HCT116 (cell line): ENCODE data around the gene TSLP. TPM values are rescaled to one million over a fixed set of nuclear protein-coding genes. Genes with fewer than 3 reads are reported as not detected.

Experiments
- ATAC-seq: fragments of 200-7000 bp; cut with Tn5 transposase; 2 replicates; pipeline ENCODE4 v1.9.1; 2020; ENCODE audit warnings: mild to moderate bottlenecking, moderate library complexity
- Bru-seq: library from RNA; stranded (reverse); fragments of 400-500 nt; gene quantifications from one replicate; lab custom pipeline; 2021; lab: Mats Ljungman, UMichigan
- BruChase-seq, 2 experiments: library from RNA; stranded (reverse); fragments of 400-500 nt; gene quantifications; one replicate each; lab custom pipeline; 2021; lab: Mats Ljungman, UMichigan
- BruUV-seq: library from RNA; stranded (reverse); fragments of 400-500 nt; replicated peaks from 2 replicates; lab custom pipeline; 2021; lab: Mats Ljungman, UMichigan
- CTCF ChIA-PET: fragments of 300-600 bp; sonication (Branson Sonifier 250); formaldehyde crosslinking; loops from one replicate; lab custom pipeline; 2021; ENCODE audit warnings: antibody characterized with exemption; lab: Charles Lee
- POLR2A ChIA-PET: fragments of 300-600, 350-600 bp; sonication (Branson Sonifier 250); formaldehyde crosslinking; loops from one replicate; lab custom pipeline; 2021; ENCODE audit warnings: antibody characterized with exemption; lab: Charles Lee
- RAD21 ChIA-PET, 2 experiments: fragments of 300-600 bp; sonication (Branson Sonifier 250); formaldehyde crosslinking; loops; one replicate each; lab custom pipeline; 2023; ENCODE audit warnings: low total read pairs in 2 of 2; ENCODE audit not compliant: uncharacterized antibody in 2 of 2, unreplicated experiment in 2 of 2, low non-redundant PET in 1 of 2; lab: Charles Lee
- DNase-seq: peaks from one replicate; pipeline ENCODE4 v3.0.0-alpha.2; 2010; ENCODE audit warnings: low read depth, low spot score
- H2AFZ ChIP-seq: fragments of 200-600 bp; shearing (Covaris generic), sonication (generic); 2 replicates; pipeline ENCODE4 v1.6.1; 2017; ENCODE audit warnings: low read depth, mixed run types, mixed read lengths, antibody characterized with exemption, low read length; ENCODE audit not compliant: poor library complexity, severe bottlenecking
- H3K27ac ChIP-seq: 2 replicates; pipeline ENCODE4 v1.5.1; 2012; ENCODE audit warnings: low read depth, low read length
- H3K27me3 ChIP-seq: fragments of 200-600 bp; sonication (generic); 2 replicates; pipeline ENCODE4 v1.6.1; 2016; ENCODE audit warnings: mixed run types, low read length, mixed read lengths; ENCODE audit not compliant: insufficient read depth
- H3K36me3 ChIP-seq, 2 experiments: fragments of 200-500 bp in 1 of 2; fragments of 200-600 bp in 1 of 2; sonication (Bioruptor generic) in 1 of 2; sonication (generic) in 1 of 2; 2 replicates each; pipeline versions ENCODE4 v1.5.1 to v1.6.1; 2014 to 2016; ENCODE audit warnings: low read length in 2 of 2, inconsistent platforms in 1 of 2, mixed read lengths in 1 of 2, mixed run types in 1 of 2; ENCODE audit not compliant: insufficient read depth in 2 of 2, control insufficient read depth in 1 of 2
- H3K4me1 ChIP-seq, 2 experiments: fragments of 200-600 bp in 1 of 2; sonication (generic) in 1 of 2; 2 replicates each; pipeline versions ENCODE4 v1.5.1 to v1.6.1; 2012 to 2017; ENCODE audit warnings: low read length in 2 of 2, inconsistent platforms in 1 of 2, mild to moderate bottlenecking in 1 of 2, mixed read lengths in 1 of 2, mixed run types in 1 of 2, moderate library complexity in 1 of 2; ENCODE audit not compliant: insufficient read depth in 2 of 2, control insufficient read depth in 1 of 2
- H3K4me2 ChIP-seq: fragments of 200-600 bp; sonication (generic); 2 replicates; pipeline ENCODE4 v1.6.1; 2017; ENCODE audit warnings: mixed run types, low read length, mixed read lengths
- H3K4me3 ChIP-seq, 2 experiments: fragments of 200-600 bp in 1 of 2; sonication (generic) in 1 of 2; replicated peaks in 1 of 2; 2 replicates each; pipeline ENCODE4 v1.5.1; 2011 to 2016; ENCODE audit warnings: low read length in 2 of 2, control low read depth in 1 of 2, low read depth in 1 of 2, mild to moderate bottlenecking in 1 of 2, mixed read lengths in 1 of 2, mixed run types in 1 of 2
- H3K79me2 ChIP-seq: fragments of 200-600 bp; sonication (generic); 2 replicates; pipeline ENCODE4 v1.6.1; 2017; ENCODE audit warnings: mild to moderate bottlenecking, mixed run types, low read length, moderate library complexity, mixed read lengths; ENCODE audit not compliant: insufficient read depth
- H3K9ac ChIP-seq: fragments of 200-600 bp; sonication (generic); 2 replicates; pipeline ENCODE4 v1.6.1; 2016; ENCODE audit warnings: low read length, mixed read lengths
- H3K9me2 ChIP-seq: fragments of 200-600 bp; sonication (generic), shearing (Covaris generic); 2 replicates; pipeline ENCODE4 v1.6.1; 2017; ENCODE audit warnings: mixed run types, mild to moderate bottlenecking, moderate library complexity; ENCODE audit not compliant: insufficient read depth
- H3K9me3 ChIP-seq, 2 experiments: fragments of 200-500 bp in 1 of 2; fragments of 200-600 bp in 1 of 2; sonication (Bioruptor generic) in 1 of 2; sonication (generic) in 1 of 2; 2 replicates each; pipeline ENCODE4 v1.6.1; 2014 to 2017; ENCODE audit warnings: low read length in 2 of 2, mixed read lengths in 2 of 2, inconsistent platforms in 1 of 2, low read depth in 1 of 2, mild to moderate bottlenecking in 1 of 2, mixed run types in 1 of 2, moderate library complexity in 1 of 2; ENCODE audit not compliant: control insufficient read depth in 1 of 2, insufficient read depth in 1 of 2
- H4K20me1 ChIP-seq: fragments of 200-600 bp; sonication (generic), shearing (Covaris generic); 2 replicates; pipeline ENCODE4 v1.6.1; 2017; ENCODE audit warnings: mixed run types, mild to moderate bottlenecking, moderate library complexity; ENCODE audit not compliant: insufficient read depth
- CBX3 ChIP-seq: IDR thresholded peaks from 2 replicates; pipeline ENCODE4 v1.6.1; 2012; ENCODE audit warnings: low read depth
- CEBPB ChIP-seq: IDR thresholded peaks from 2 replicates; pipeline ENCODE4 v1.6.1; 2012; ENCODE audit warnings: low read depth
- CTCF ChIP-seq, 3 experiments: fragments of 200-600 bp in 1 of 3; sonication (generic) in 1 of 3; IDR thresholded peaks in 2 of 3; conservative IDR thresholded peaks in 1 of 3; 2 replicates each; pipeline ENCODE4 v1.5.1; 2012 to 2017; ENCODE audit warnings: low read depth in 2 of 3, low read length in 2 of 3, antibody characterized with exemption in 1 of 3, borderline replicate concordance in 1 of 3, control low read depth in 1 of 3, mild to moderate bottlenecking in 1 of 3, mixed read lengths in 1 of 3, mixed run types in 1 of 3, moderate library complexity in 1 of 3; ENCODE audit not compliant: insufficient read depth in 1 of 3
- EGR1 ChIP-seq: IDR thresholded peaks from 2 replicates; pipeline ENCODE4 v1.6.1; 2012; ENCODE audit warnings: low read depth
- ELF1 ChIP-seq: IDR thresholded peaks from 2 replicates; pipeline ENCODE4 v1.6.1; 2012; ENCODE audit warnings: low read depth, borderline replicate concordance
- EZH2phosphoT487 ChIP-seq: fragments of 200-600 bp; IDR thresholded peaks from 2 replicates; pipeline ENCODE4 v1.6.1; 2018; ENCODE audit warnings: antibody characterized with exemption, borderline replicate concordance
- FOSL1 ChIP-seq: IDR thresholded peaks from 2 replicates; pipeline ENCODE4 v1.6.1; 2012; ENCODE audit warnings: low read depth
- JUND ChIP-seq: IDR thresholded peaks from 2 replicates; pipeline ENCODE4 v1.6.1; 2012
- MAX ChIP-seq: IDR thresholded peaks from 2 replicates; pipeline ENCODE4 v1.6.1; 2012
- POLR2A ChIP-seq: IDR thresholded peaks from 2 replicates; pipeline ENCODE4 v1.7.0; 2011; ENCODE audit warnings: borderline replicate concordance; ENCODE audit not compliant: insufficient read depth, insufficient read length; ENCODE audit errors: extremely low read depth
- POLR2AphosphoS5 ChIP-seq: IDR thresholded peaks from 2 replicates; pipeline ENCODE4 v1.6.1; 2011; ENCODE audit warnings: mild to moderate bottlenecking, low read depth, low read length, moderate library complexity
- RAD21 ChIP-seq: IDR thresholded peaks from 2 replicates; pipeline ENCODE4 v1.6.1; 2012; ENCODE audit warnings: low read depth, mild to moderate bottlenecking
- SIN3A ChIP-seq: IDR thresholded peaks from 2 replicates; pipeline ENCODE4 v1.6.1; 2012; ENCODE audit warnings: low read depth
- SRF ChIP-seq: IDR thresholded peaks from 2 replicates; pipeline ENCODE4 v1.6.1; 2012; ENCODE audit warnings: low read depth
- YY1 ChIP-seq: IDR thresholded peaks from 2 replicates; pipeline ENCODE4 v1.6.1; 2011; ENCODE audit warnings: low read length, low read depth, moderate library complexity, mild to moderate bottlenecking; ENCODE audit not compliant: insufficient replicate concordance; ENCODE audit errors: extremely low read depth
- ZBTB33 ChIP-seq: IDR thresholded peaks from 2 replicates; pipeline ENCODE4 v1.6.1; 2011; ENCODE audit warnings: mild to moderate bottlenecking, low read length, moderate library complexity; ENCODE audit not compliant: insufficient replicate concordance; ENCODE audit errors: extremely low read depth
- ZFX ChIP-seq: fragments of 450-650 bp; IDR thresholded peaks from 2 replicates; pipeline ENCODE4 v1.6.1; 2017
- ZNF274 ChIP-seq: fragments of 200-500 bp; sonication (Bioruptor generic); IDR thresholded peaks from 2 replicates; pipeline ENCODE4 v1.6.1; 2014; ENCODE audit warnings: mild to moderate bottlenecking, low read depth, low read length, inconsistent platforms
- intact Hi-C: fragments of 100-400 bp; cut with micrococcal nuclease; formaldehyde crosslinking; loops from 2 replicates; pipeline ENCODE4 v1.10.0; 2022
- long read RNA-seq: library from polyadenylated mRNA; unstranded; transcript quantifications from one replicate; pipeline ENCODE4 v2.0.0, GENCODE V29; 2021; ENCODE audit not compliant: unreplicated experiment
- polyA plus RNA-seq: library from polyadenylated mRNA; unstranded; fragments of >200 nt; gene quantifications from 2 replicates; pipeline ENCODE4 v1.2.1, GENCODE V29; 2012; ENCODE audit warnings: missing spikeins
- total RNA-seq: library from RNA; stranded (reverse); gene quantifications from one replicate; pipeline ENCODE4 v1.2.1, GENCODE V29; 2021; ENCODE audit not compliant: unreplicated experiment

The TSLP gene
- total RNA-seq: 0.34 TPM
- 0.87 and 1.4 TPM in 2 replicates for polyA plus RNA-seq
- percentile 51 among the genes with signal in this experiment for Bru-seq, nascent RNA
- percentile 42 among the genes with signal in this experiment for BruChase-seq, experiment 1, labeled RNA remaining after a 6-hour chase
- percentile 40 among the genes with signal in this experiment for BruChase-seq, experiment 2, labeled RNA remaining after a 2-hour chase
- long read RNA-seq: 0 reads

- no peak for ATAC-seq
- H3K4me3 ChIP-seq: peak within 1 kb of the TSS in 1 of 2 experiments; percentile 55; a peak in 2 of 4 replicates
- no peak for TF ChIP-seq ELF1
- TF ChIP-seq MAX: no peak
- TF ChIP-seq CBX3: no peak
- no peak for TF ChIP-seq JUND
- no peak for TF ChIP-seq CEBPB
- no peak for TF ChIP-seq POLR2AphosphoS5
- TF ChIP-seq YY1: no peak
- TF ChIP-seq SIN3A: no peak
- no peak for TF ChIP-seq FOSL1
- no peak for TF ChIP-seq CTCF (IDR thresholded peaks at IDR 0.05 in 2 of 3, conservative IDR thresholded peaks at IDR 0.05 in 1 of 3; ENCODE audit: borderline replicate concordance in 1 of 3, insufficient read depth in 1 of 3, low read depth in 2 of 3, low read length in 2 of 3)
- TF ChIP-seq ZBTB33: no peak
- no peak for TF ChIP-seq EZH2phosphoT487
- no peak for TF ChIP-seq EGR1
- no peak for TF ChIP-seq SRF
- no peak for TF ChIP-seq ZFX
- no peak for TF ChIP-seq ZNF274
- no peak for TF ChIP-seq RAD21
- no peak for TF ChIP-seq POLR2A
- TF ChIP-seq, all 23 proteins: peak for 0
- Histone ChIP-seq H3K9me3 (no peaks in the 10 kb centered on the region), H3K4me2 (peak within 1 kb of the TSS; percentile 76), H3K27me3 (peaks cover 43% of the 10 kb centered on the region), H4K20me1 (no peaks in the 10 kb centered on the region), H3K9ac (no peak within 1 kb of the TSS), H3K36me3 (no peaks in the 10 kb centered on the region), H2AFZ (no peak within 1 kb of the TSS), H3K27ac (no peak within 1 kb of the TSS), H3K79me2 (no peaks in the 10 kb centered on the region), H3K4me1 (peaks cover 6 to 12% of the 10 kb centered on the region in 2 experiments; a peak in 2 of 4 replicates), H3K9me2 (no peaks in the 10 kb centered on the region)
- ChIA-PET RAD21 (no interaction called here), POLR2A (no interaction called here), CTCF (no interaction called here)
- intact Hi-C loops: no loop called here
- no TSS peak for BruUV-seq
- DNase-seq: no peak
Observed at GRCh38 chr5:111071413-111071812, at the start of gene TSLP. Gene TSLP (plus strand): TSS chr5:111071713. CDS start chr5:111071891, 178 bp downstream.
